ENCODE data around the gene RFNG. TPM values are rescaled to one million over a fixed set of nuclear protein-coding genes. Genes with fewer than 3 reads are reported as not detected.

RFNG gene
- total RNA-seq, 1 experiment from 2014 or later = 52.0 TPM

DNA sequence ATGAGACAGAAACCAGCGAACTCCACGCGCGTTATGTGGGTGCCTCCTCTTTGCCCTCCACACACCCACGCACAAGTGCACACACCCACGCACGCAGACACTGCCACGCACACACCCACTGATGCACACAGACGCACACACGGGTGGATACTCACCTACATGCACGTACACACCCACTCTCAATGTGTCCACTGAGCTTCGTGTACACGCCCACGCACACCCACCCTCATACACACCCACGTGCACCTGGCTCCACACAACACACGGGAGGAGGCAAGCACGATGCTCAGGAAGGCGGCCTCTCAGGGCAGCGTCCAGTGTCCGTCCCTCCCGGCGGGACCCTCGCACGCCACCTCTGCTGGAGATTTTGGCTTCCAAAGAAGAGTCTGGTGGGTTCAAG is 4.2 kb downstream of the RFNG start:
- H3K9me3 ChIP-seq (ENCODE audit: control insufficient read depth in 1 of 2, insufficient read depth in 1 of 2, low read depth in 1 of 2, low read length in 2 of 2) = no peaks in the 10 kb centered on the region
- RAD21 ChIA-PET (ENCODE audit: low non-redundant PET in 1 of 2, low total read pairs in 2 of 2, uncharacterized antibody in 2 of 2, unreplicated experiment in 2 of 2) = no interaction called here
- H3K4me2 ChIP-seq (ENCODE audit: low read length) = no peak overlapping the region
- BruUV-seq (replicated peaks) = no TSS peak
- H3K9ac ChIP-seq (ENCODE audit: low read length) = no peak overlapping the region
- TF ChIP-seq SRF (IDR thresholded peaks at IDR 0.05; ENCODE audit: low read depth) = no peak
- no peak overlapping the region; the same call in 1 of the 2 replicates for H3K27ac ChIP-seq (ENCODE audit: low read depth, low read length)
- no peak overlapping the region for H2AFZ ChIP-seq (ENCODE audit: low read depth, low read length, poor library complexity, severe bottlenecking)
- intact Hi-C loops (cut with micrococcal nuclease) = no loop called here
- no peak overlapping the region for H3K4me3 ChIP-seq (replicated peaks in 1 of 2; ENCODE audit: low read depth in 1 of 2, low read length in 2 of 2)
- H4K20me1 ChIP-seq (ENCODE audit: insufficient read depth) = no peaks in the 10 kb centered on the region
- H3K4me1 ChIP-seq (ENCODE audit: control insufficient read depth in 1 of 2, insufficient read depth in 2 of 2, low read length in 2 of 2) = peaks cover 6 to 10% of the 10 kb centered on the region in 2 experiments; a peak in 3 of 4 replicates
- no peaks in the 10 kb centered on the region for H3K9me2 ChIP-seq (ENCODE audit: insufficient read depth)
- H3K36me3 ChIP-seq (ENCODE audit: control insufficient read depth in 1 of 2, insufficient read depth in 2 of 2, low read length in 2 of 2) = peaks cover 7 to 19% of the 10 kb centered on the region in 2 experiments; a peak in 2 of 4 replicates
- peaks cover 19% of the 10 kb centered on the region for H3K79me2 ChIP-seq (ENCODE audit: insufficient read depth, low read length)
- POLR2A ChIA-PET = no interaction called here
- DNase-seq (ENCODE audit: low read depth, low spot score) (no peak), ATAC-seq (no peak)
- CTCF ChIA-PET = no interaction called here
- H3K27me3 ChIP-seq (ENCODE audit: insufficient read depth, low read length) = no peaks in the 10 kb centered on the region

DNA sequence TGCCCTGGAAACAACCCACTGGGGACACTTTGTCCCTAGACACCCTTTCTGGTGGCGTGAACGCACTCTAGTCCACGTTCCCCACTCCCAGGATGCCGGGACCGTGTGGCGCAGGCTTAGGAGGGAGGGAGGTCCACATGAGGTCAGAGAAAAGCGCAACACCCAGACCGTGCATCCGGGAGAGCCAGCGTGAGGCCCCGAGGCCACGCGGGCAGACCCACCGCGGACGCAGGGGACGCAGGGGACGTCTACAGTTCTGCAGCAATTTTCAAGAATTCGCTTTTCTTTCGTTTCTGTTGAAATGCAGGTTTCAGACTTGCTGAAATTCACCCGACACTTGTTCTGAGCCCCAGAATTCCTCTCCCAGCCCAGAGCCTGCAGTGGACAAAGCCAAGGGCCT is 4.7 kb downstream of the RFNG start:
- Histone ChIP-seq H2AFZ (ENCODE audit: low read depth, low read length, poor library complexity, severe bottlenecking) (no peak overlapping the region), H3K9ac (ENCODE audit: low read length) (no peak overlapping the region), H4K20me1 (ENCODE audit: insufficient read depth) (no peaks in the 10 kb centered on the region), H3K79me2 (ENCODE audit: insufficient read depth, low read length) (peaks cover 14% of the 10 kb centered on the region; the same call in 1 of the 2 replicates), H3K36me3 (ENCODE audit: control insufficient read depth in 1 of 2, insufficient read depth in 2 of 2, low read length in 2 of 2) (peaks cover 7 to 19% of the 10 kb centered on the region in 2 experiments; a peak in 2 of 4 replicates), H3K9me3 (ENCODE audit: control insufficient read depth in 1 of 2, insufficient read depth in 1 of 2, low read depth in 1 of 2, low read length in 2 of 2) (no peaks in the 10 kb centered on the region), H3K27me3 (ENCODE audit: insufficient read depth, low read length) (no peaks in the 10 kb centered on the region), H3K27ac (ENCODE audit: low read depth, low read length) (no peak overlapping the region), H3K4me2 (ENCODE audit: low read length) (no peak overlapping the region), H3K4me1 (ENCODE audit: control insufficient read depth in 1 of 2, insufficient read depth in 2 of 2, low read length in 2 of 2) (peaks cover 6 to 10% of the 10 kb centered on the region in 2 experiments; a peak in 3 of 4 replicates), H3K9me2 (ENCODE audit: insufficient read depth) (no peaks in the 10 kb centered on the region), H3K4me3 (replicated peaks in 1 of 2; ENCODE audit: low read depth in 1 of 2, low read length in 2 of 2) (no peak overlapping the region)
- no TSS peak for BruUV-seq (replicated peaks)
- ChIA-PET RAD21 (ENCODE audit: low non-redundant PET in 1 of 2, low total read pairs in 2 of 2, uncharacterized antibody in 2 of 2, unreplicated experiment in 2 of 2) (no interaction called here), POLR2A (no interaction called here), CTCF (no interaction called here)
- TF ChIP-seq, protein P1, sequence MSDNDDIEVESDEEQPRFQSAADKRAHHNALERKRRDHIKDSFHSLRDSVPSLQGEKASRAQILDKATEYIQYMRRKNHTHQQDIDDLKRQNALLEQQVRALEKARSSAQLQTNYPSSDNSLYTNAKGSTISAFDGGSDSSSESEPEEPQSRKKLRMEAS (IDR thresholded peaks at IDR 0.05) = no peak
- TF ChIP-seq CEBPB (IDR thresholded peaks at IDR 0.05; ENCODE audit: low read depth) (no peak), ZFX (IDR thresholded peaks at IDR 0.05) (no peak), EGR1 (IDR thresholded peaks at IDR 0.05; ENCODE audit: low read depth) (no peak), POLR2A (IDR thresholded peaks at IDR 0.05; ENCODE audit: borderline replicate concordance, extremely low read depth, insufficient read depth, insufficient read length) (no peak), FOSL1 (IDR thresholded peaks at IDR 0.05; ENCODE audit: low read depth) (no peak), RAD21 (IDR thresholded peaks at IDR 0.05; ENCODE audit: low read depth) (no peak), EZH2phosphoT487 (IDR thresholded peaks at IDR 0.05; ENCODE audit: borderline replicate concordance) (no peak), ZNF274 (IDR thresholded peaks at IDR 0.05; ENCODE audit: low read depth, low read length) (no peak), YY1 (IDR thresholded peaks at IDR 0.05; ENCODE audit: extremely low read depth, insufficient replicate concordance, low read depth, low read length) (no peak), JUND (IDR thresholded peaks at IDR 0.05) (no peak), ELF1 (IDR thresholded peaks at IDR 0.05; ENCODE audit: borderline replicate concordance, low read depth) (no peak), EZH2 (IDR thresholded peaks at IDR 0.05) (no peak), CBX3 (IDR thresholded peaks at IDR 0.05; ENCODE audit: low read depth) (no peak)
- TF ChIP-seq, protein P2, sequence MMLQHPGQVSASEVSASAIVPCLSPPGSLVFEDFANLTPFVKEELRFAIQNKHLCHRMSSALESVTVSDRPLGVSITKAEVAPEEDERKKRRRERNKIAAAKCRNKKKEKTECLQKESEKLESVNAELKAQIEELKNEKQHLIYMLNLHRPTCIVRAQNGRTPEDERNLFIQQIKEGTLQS (IDR thresholded peaks at IDR 0.05) = no peak
- TF ChIP-seq, protein P3, sequence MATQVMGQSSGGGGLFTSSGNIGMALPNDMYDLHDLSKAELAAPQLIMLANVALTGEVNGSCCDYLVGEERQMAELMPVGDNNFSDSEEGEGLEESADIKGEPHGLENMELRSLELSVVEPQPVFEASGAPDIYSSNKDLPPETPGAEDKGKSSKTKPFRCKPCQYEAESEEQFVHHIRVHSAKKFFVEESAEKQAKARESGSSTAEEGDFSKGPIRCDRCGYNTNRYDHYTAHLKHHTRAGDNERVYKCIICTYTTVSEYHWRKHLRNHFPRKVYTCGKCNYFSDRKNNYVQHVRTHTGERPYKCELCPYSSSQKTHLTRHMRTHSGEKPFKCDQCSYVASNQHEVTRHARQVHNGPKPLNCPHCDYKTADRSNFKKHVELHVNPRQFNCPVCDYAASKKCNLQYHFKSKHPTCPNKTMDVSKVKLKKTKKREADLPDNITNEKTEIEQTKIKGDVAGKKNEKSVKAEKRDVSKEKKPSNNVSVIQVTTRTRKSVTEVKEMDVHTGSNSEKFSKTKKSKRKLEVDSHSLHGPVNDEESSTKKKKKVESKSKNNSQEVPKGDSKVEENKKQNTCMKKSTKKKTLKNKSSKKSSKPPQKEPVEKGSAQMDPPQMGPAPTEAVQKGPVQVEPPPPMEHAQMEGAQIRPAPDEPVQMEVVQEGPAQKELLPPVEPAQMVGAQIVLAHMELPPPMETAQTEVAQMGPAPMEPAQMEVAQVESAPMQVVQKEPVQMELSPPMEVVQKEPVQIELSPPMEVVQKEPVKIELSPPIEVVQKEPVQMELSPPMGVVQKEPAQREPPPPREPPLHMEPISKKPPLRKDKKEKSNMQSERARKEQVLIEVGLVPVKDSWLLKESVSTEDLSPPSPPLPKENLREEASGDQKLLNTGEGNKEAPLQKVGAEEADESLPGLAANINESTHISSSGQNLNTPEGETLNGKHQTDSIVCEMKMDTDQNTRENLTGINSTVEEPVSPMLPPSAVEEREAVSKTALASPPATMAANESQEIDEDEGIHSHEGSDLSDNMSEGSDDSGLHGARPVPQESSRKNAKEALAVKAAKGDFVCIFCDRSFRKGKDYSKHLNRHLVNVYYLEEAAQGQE (IDR thresholded peaks at IDR 0.05; ENCODE audit: low read depth) = no peak
- TF ChIP-seq, protein P4, sequence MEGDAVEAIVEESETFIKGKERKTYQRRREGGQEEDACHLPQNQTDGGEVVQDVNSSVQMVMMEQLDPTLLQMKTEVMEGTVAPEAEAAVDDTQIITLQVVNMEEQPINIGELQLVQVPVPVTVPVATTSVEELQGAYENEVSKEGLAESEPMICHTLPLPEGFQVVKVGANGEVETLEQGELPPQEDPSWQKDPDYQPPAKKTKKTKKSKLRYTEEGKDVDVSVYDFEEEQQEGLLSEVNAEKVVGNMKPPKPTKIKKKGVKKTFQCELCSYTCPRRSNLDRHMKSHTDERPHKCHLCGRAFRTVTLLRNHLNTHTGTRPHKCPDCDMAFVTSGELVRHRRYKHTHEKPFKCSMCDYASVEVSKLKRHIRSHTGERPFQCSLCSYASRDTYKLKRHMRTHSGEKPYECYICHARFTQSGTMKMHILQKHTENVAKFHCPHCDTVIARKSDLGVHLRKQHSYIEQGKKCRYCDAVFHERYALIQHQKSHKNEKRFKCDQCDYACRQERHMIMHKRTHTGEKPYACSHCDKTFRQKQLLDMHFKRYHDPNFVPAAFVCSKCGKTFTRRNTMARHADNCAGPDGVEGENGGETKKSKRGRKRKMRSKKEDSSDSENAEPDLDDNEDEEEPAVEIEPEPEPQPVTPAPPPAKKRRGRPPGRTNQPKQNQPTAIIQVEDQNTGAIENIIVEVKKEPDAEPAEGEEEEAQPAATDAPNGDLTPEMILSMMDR (IDR thresholded peaks at IDR 0.05 in 2 of 3, conservative IDR thresholded peaks at IDR 0.05 in 1 of 3; ENCODE audit: borderline replicate concordance in 1 of 3, insufficient read depth in 1 of 3, low read depth in 2 of 3, low read length in 2 of 3) = no peak
- ATAC-seq (no peak), DNase-seq (ENCODE audit: low read depth, low spot score) (no peak)
- intact Hi-C loops (cut with micrococcal nuclease) = no loop called here
